B cell (primary cell): ENCODE data around the gene SLC17A8. TPM values are rescaled to one million over a fixed set of nuclear protein-coding genes. Genes with fewer than 3 reads are reported as not detected.

ENCODE experiments used
- ATAC-seq: fragments of 200-7000 bp; cut with Tn5 transposase; one replicate; pipeline ENCODE4 v1.10.0; 2021; ENCODE audit warnings: low read depth, mild to moderate bottlenecking, moderate number of reproducible peaks, moderate library complexity
- CTCF ChIA-PET: fragments of 350-600 bp; sonication (Branson Sonifier 250); formaldehyde crosslinking; loops from one replicate; lab custom pipeline; 2021; ENCODE audit warnings: antibody characterized with exemption, inconsistent platforms; lab: Charles Lee
- POLR2A ChIA-PET: fragments of 350-600 bp; sonication (Branson Sonifier 250); formaldehyde crosslinking; loops from one replicate; lab custom pipeline; 2021; ENCODE audit warnings: antibody characterized with exemption; lab: Charles Lee
- DNase-seq: peaks from one replicate; pipeline ENCODE4 v3.0.0; 2013
- H2AFZ ChIP-seq: 2 replicates; pipeline ENCODE4 v1.6.1; 2012; ENCODE audit warnings: mild to moderate bottlenecking, low read depth, low read length; ENCODE audit not compliant: insufficient read depth, poor library complexity, severe bottlenecking
- H3K27ac ChIP-seq, 2 donors: 1 replicate in 1 of 2; 2 replicates in 1 of 2; pipeline ENCODE4 v1.5.1; 2012 to 2013; ENCODE audit warnings: low read length in 2 of 2, mild to moderate bottlenecking in 2 of 2, moderate library complexity in 1 of 2
- H3K27me3 ChIP-seq, 4 experiments: fragments of 200-600 bp in 1 of 4; sonication (generic) in 1 of 4; replicated peaks in 1 of 4; 1 replicate in 2 of 4; 2 replicates in 2 of 4; pipeline versions ENCODE4 v1.6.1 to v1.7.0; 2013 to 2016; ENCODE audit warnings: low read length in 3 of 4, mild to moderate bottlenecking in 2 of 4, mixed read lengths in 1 of 4, moderate library complexity in 1 of 4; ENCODE audit not compliant: insufficient read depth in 4 of 4, control insufficient read depth in 3 of 4; ENCODE audit errors: control extremely low read depth in 1 of 4
- H3K36me3 ChIP-seq, 2 experiments: replicated peaks in 1 of 2; 1 replicate in 1 of 2; 2 replicates in 1 of 2; pipeline versions ENCODE4 v1.6.1 to v1.7.1; 2013; ENCODE audit warnings: low read length in 1 of 2; ENCODE audit not compliant: insufficient read depth in 2 of 2, control insufficient read depth in 1 of 2; ENCODE audit errors: control extremely low read depth in 1 of 2, extremely low read depth in 1 of 2
- H3K4me1 ChIP-seq, 2 donors: fragments of 200-600 bp in 1 of 2; sonication (generic) in 1 of 2; 1 replicate in 1 of 2; 2 replicates in 1 of 2; pipeline versions ENCODE4 v1.5.1 to v1.6.1; 2013 to 2017; ENCODE audit warnings: low read length in 2 of 2; ENCODE audit not compliant: control insufficient read depth in 2 of 2, insufficient read depth in 2 of 2
- H3K4me2 ChIP-seq: replicated peaks from 2 replicates; pipeline ENCODE3; 2012; ENCODE audit warnings: mild to moderate bottlenecking, low read depth, low read length; ENCODE audit not compliant: poor library complexity, severe bottlenecking
- H3K4me3 ChIP-seq, 5 experiments: fragments of 200-600 bp in 1 of 5; sonication (generic) in 1 of 5; 1 replicate in 3 of 5; 2 replicates in 2 of 5; pipeline versions ENCODE4 v1.5.1 to v1.7.0; 2011 to 2016; ENCODE audit warnings: low read length in 4 of 5, mild to moderate bottlenecking in 4 of 5, low read depth in 2 of 5, control low read depth in 1 of 5, moderate library complexity in 1 of 5; ENCODE audit not compliant: insufficient read depth in 1 of 5; ENCODE audit errors: control extremely low read depth in 1 of 5, extremely low read depth in 1 of 5
- H3K79me2 ChIP-seq: fragments of 200-600 bp; sonication (generic); one replicate; pipeline ENCODE4 v1.6.0; 2016; ENCODE audit warnings: low read length; ENCODE audit not compliant: control insufficient read depth, insufficient read depth
- H3K9ac ChIP-seq: fragments of 200-600 bp; sonication (generic); 2 replicates; pipeline ENCODE4 v1.6.1; 2017; ENCODE audit warnings: mild to moderate bottlenecking, low read length, moderate library complexity
- H3K9me3 ChIP-seq, 3 donors: one replicate each; pipeline versions ENCODE4 v1.6.1 to v1.7.1; 2013; ENCODE audit warnings: low read length in 2 of 3; ENCODE audit not compliant: control insufficient read depth in 2 of 3, insufficient read depth in 1 of 3; ENCODE audit errors: control extremely low read depth in 1 of 3
- H4K20me1 ChIP-seq: 2 replicates; pipeline ENCODE4 v1.6.0; 2012; ENCODE audit warnings: mild to moderate bottlenecking, low read length; ENCODE audit not compliant: insufficient read depth, control insufficient read depth, poor library complexity, severe bottlenecking
- H3K27ac Mint-ChIP-seq: one replicate; pipeline ENCODE4 v1.8.0; 2021; ENCODE audit warnings: mixed read lengths
- H3K27me3 Mint-ChIP-seq: one replicate; pipeline ENCODE4 v1.8.0; 2021; ENCODE audit warnings: mixed read lengths
- H3K4me1 Mint-ChIP-seq: one replicate; pipeline ENCODE4 v1.8.0; 2021; ENCODE audit warnings: mixed read lengths
- H3K4me3 Mint-ChIP-seq: one replicate; pipeline ENCODE4 v1.8.0; 2021; ENCODE audit warnings: mixed read lengths
- H3K9me3 Mint-ChIP-seq: one replicate; pipeline ENCODE4 v1.8.0; 2022; ENCODE audit warnings: mixed read lengths; ENCODE audit not compliant: insufficient read depth
- CTCF ChIP-seq: fragments of 200-600 bp; IDR thresholded peaks from one replicate; pipeline ENCODE4 v1.8.0; 2022; ENCODE audit warnings: antibody characterized with exemption, mild to moderate bottlenecking
- EZH2 ChIP-seq: IDR thresholded peaks from 2 replicates; pipeline ENCODE4 v1.6.1; 2012; ENCODE audit warnings: borderline replicate concordance, low read depth, mild to moderate bottlenecking, moderate library complexity, low read length; ENCODE audit not compliant: insufficient read depth, poor library complexity, severe bottlenecking
- WGBS: methylation state at CpG from one replicate; pipeline ENCODE4 v1.1.5; 2013; ENCODE audit warnings: missing lambda C conversion rate; ENCODE audit not compliant: insufficient coverage; 5-methylcytosine and 5-hydroxymethylcytosine counted together
- intact Hi-C: fragments of 100-400 bp; cut with micrococcal nuclease; formaldehyde crosslinking; loops from one replicate; pipeline ENCODE4 v1.10.0; 2022
- polyA plus RNA-seq: library from polyadenylated mRNA; depleted of rRNA; stranded (reverse); fragments of >200 nt; gene quantifications from 2 replicates; pipeline ENCODE4 v1.2.3, GENCODE V29; 2012
- total RNA-seq, 2 donors: library from RNA; stranded (reverse); fragments of 120-200 nt in 1 of 2; gene quantifications; 1 replicate in 1 of 2; 2 replicates in 1 of 2; pipeline versions ENCODE4 v1.2.3 to v1.2.4, GENCODE V29; 2013 to 2022

Gene SLC17A8
- total and polyA plus RNA-seq, 2 donors (not counting 1 experiment from before 2014, with no cell fraction given), result not detected

GRCh38 chr12:100384559-100384935 lies 27.7 kb downstream of the SLC17A8 start:
- DNase-seq, result no peak
- no peak overlapping the region for H3K4me3 Mint-ChIP-seq
- H3K4me3 ChIP-seq, result no peak overlapping the region
- POLR2A ChIA-PET, result no interaction called here
- no peak overlapping the region for H3K9ac ChIP-seq
- H3K4me2 ChIP-seq, result no peak overlapping the region
- H3K36me3 ChIP-seq, result no peaks in the 10 kb centered on the region
- no peaks in the 10 kb centered on the region for H4K20me1 ChIP-seq
- H3K27me3 Mint-ChIP-seq, result no peaks in the 10 kb centered on the region
- no peak overlapping the region for H2AFZ ChIP-seq
- intact Hi-C loops, result no loop called here
- H3K9me3 Mint-ChIP-seq, result no peaks in the 10 kb centered on the region
- H3K4me1 ChIP-seq, result no peaks in the 10 kb centered on the region
- WGBS, result 90% methylated on average over 4 of the region's 5 CpGs
- H3K27me3 ChIP-seq, result peaks cover 0 to 2% (median 0%) of the 10 kb centered on the region in 4 experiments
- peaks cover 0 to 3% (median 0%) of the 10 kb centered on the region in 3 donors for H3K9me3 ChIP-seq
- no peak for ATAC-seq
- H3K4me1 Mint-ChIP-seq, result no peaks in the 10 kb centered on the region
- H3K79me2 ChIP-seq, result no peaks in the 10 kb centered on the region
- no peak for TF ChIP-seq EZH2
- TF ChIP-seq CTCF, result no peak
- no peak overlapping the region for H3K27ac ChIP-seq
- CTCF ChIA-PET, result no interaction called here
- no peak overlapping the region for H3K27ac Mint-ChIP-seq

GRCh38 chr12:100388382-100388781 lies 31.5 kb downstream of the SLC17A8 start:
- no peaks in the 10 kb centered on the region for H4K20me1 ChIP-seq

More at GRCh38 chr12:100388382-100388781, 31.5 kb downstream of the SLC17A8 start:
- Mint-ChIP-seq H3K9me3 (no peaks in the 10 kb centered on the region), H3K27ac (no peak overlapping the region), H3K4me1 (no peaks in the 10 kb centered on the region), H3K4me3 (no peak overlapping the region), H3K27me3 (peaks cover 3% of the 10 kb centered on the region)
- ATAC-seq, result no peak
- peaks cover 0 to 2% (median under 1%) of the 10 kb centered on the region in 4 experiments for H3K27me3 ChIP-seq
- H3K27ac ChIP-seq, result no peak overlapping the region
- TF ChIP-seq CTCF (no peak), EZH2 (no peak)
- CTCF ChIA-PET, result no interaction called here
- POLR2A ChIA-PET, result no interaction called here
- H2AFZ ChIP-seq, result no peak overlapping the region
- WGBS, result no CpG with 5 or more reads among the region's 5 CpGs
- H3K4me2 ChIP-seq, result no peak overlapping the region
- no peaks in the 10 kb centered on the region for H3K9me3 ChIP-seq
- H3K9ac ChIP-seq, result no peak overlapping the region
- intact Hi-C loops, result no loop called here
- DNase-seq, result no peak
- H3K79me2 ChIP-seq, result no peaks in the 10 kb centered on the region
- H3K4me1 ChIP-seq, result no peaks in the 10 kb centered on the region
- H3K36me3 ChIP-seq, result no peaks in the 10 kb centered on the region
- H3K4me3 ChIP-seq, result no peak overlapping the region
